NOMO-1 (cell line): ENCODE results near the gene SCN3A.

Experiments
- DNase-seq, 2 experiments: peaks; one replicate each; lab custom pipeline; 2025; ENCODE audit not compliant: unreplicated experiment in 2 of 2; lab: John Stamatoyannopoulos, UW

Gene SCN3A

GRCh38 chr2:165113414-165113813, 90.4 kb downstream of the SCN3A start:
- no peak for DNase-seq

- no peak for DNase-seq
These were observed 91.1 kb downstream of the SCN3A start for GRCh38 chr2:165112789-165113188.

GRCh38 chr2:165112133-165112573, 91.7 kb downstream of the SCN3A start:
- DNase-seq, result no peak

- DNase-seq, result no peak
These were observed 93.5 kb downstream of the SCN3A start for GRCh38 chr2:165110394-165110793.

GRCh38 chr2:165109915-165110314, 93.9 kb downstream of the SCN3A start:
- no peak for DNase-seq

- DNase-seq, result no peak
These were observed 97.9 kb downstream of the SCN3A start for GRCh38 chr2:165105926-165106325.

- DNase-seq, result no peak
These were observed 115.6 kb downstream of the SCN3A start for GRCh38 chr2:165087933-165088901.

- no peak for DNase-seq
These were observed 117.5 kb downstream of the SCN3A start for GRCh38 chr2:165086337-165086736.

- DNase-seq, result no peak
These were observed 120.5 kb downstream of the SCN3A start for GRCh38 chr2:165083326-165083725.

- no peak for DNase-seq
These were observed 121.4 kb downstream of the SCN3A start for GRCh38 chr2:165082479-165082878.

- no peak for DNase-seq
These were observed 122.6 kb downstream of the SCN3A start for GRCh38 chr2:165081276-165081675.

GRCh38 chr2:165079432-165079831, 124.4 kb downstream of the SCN3A start:
- no peak for DNase-seq

- DNase-seq, result no peak
These were observed 124.9 kb downstream of the SCN3A start for GRCh38 chr2:165078913-165079312.

GRCh38 chr2:165074884-165075283, 129.0 kb downstream of the SCN3A start:
- DNase-seq, result no peak

GRCh38 chr2:165074323-165074722, 129.5 kb downstream of the SCN3A start:
- DNase-seq, result no peak

- no peak for DNase-seq
These were observed 133.8 kb downstream of the SCN3A start for GRCh38 chr2:165070076-165070475.

- DNase-seq, result no peak
These were observed 134.7 kb downstream of the SCN3A start for GRCh38 chr2:165069151-165069550.

GRCh38 chr2:165068487-165068757, 135.4 kb downstream of the SCN3A start:
- DNase-seq, result no peak

- DNase-seq, result no peak
These were observed 136.0 kb downstream of the SCN3A start for GRCh38 chr2:165067643-165068486.

GRCh38 chr2:165064743-165065142, 139.1 kb downstream of the SCN3A start:
- DNase-seq, result no peak

GRCh38 chr2:165060411-165060810, 143.4 kb downstream of the SCN3A start:
- DNase-seq, result no peak
